ENCODE data around the gene PCGF3.

DNA sequence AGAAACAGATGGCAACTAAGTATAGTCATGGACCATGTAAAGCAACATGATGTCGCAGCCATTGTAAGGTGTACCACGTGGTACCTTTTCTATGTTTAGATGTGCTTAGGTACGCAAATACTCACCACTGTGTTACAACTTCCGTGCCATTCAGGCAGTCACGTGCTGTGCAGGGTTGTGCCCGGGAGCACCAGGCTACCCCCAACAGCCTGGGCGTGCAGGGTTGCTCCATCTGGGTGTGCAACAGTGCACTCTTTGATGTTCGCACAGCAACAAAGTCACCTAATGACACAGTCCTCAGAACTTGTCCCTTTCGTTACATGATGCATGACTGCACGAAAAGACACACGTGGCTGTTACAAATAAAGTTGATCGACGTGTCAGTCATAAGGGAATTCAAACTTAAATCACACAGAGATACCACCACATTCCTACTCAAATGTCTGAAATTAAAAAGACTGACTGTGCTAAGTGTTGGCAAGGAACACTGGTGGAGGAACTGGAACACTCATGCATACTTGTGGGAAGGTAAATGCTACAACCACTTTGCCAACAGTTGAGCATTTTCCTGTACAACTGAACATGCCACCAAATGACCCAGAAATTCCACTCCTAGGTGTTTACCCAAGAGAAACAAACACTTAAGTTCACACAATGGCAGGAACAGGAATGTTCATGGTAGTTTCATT is 95.9 kb downstream of the PCGF3 start:
- no peak for TF ChIP-seq POLR2A (IDR thresholded peaks at IDR 0.05)
- TF ChIP-seq CTCF (IDR thresholded peaks at IDR 0.05 in 4 of 5, conservative IDR thresholded peaks at IDR 0.05 in 1 of 5) = no peak

Measured in gastrocnemius medialis (tissue), 4 donors.